Measurements from ENCODE around the gene MAPK8IP2.

The MAPK8IP2 gene

DNA sequence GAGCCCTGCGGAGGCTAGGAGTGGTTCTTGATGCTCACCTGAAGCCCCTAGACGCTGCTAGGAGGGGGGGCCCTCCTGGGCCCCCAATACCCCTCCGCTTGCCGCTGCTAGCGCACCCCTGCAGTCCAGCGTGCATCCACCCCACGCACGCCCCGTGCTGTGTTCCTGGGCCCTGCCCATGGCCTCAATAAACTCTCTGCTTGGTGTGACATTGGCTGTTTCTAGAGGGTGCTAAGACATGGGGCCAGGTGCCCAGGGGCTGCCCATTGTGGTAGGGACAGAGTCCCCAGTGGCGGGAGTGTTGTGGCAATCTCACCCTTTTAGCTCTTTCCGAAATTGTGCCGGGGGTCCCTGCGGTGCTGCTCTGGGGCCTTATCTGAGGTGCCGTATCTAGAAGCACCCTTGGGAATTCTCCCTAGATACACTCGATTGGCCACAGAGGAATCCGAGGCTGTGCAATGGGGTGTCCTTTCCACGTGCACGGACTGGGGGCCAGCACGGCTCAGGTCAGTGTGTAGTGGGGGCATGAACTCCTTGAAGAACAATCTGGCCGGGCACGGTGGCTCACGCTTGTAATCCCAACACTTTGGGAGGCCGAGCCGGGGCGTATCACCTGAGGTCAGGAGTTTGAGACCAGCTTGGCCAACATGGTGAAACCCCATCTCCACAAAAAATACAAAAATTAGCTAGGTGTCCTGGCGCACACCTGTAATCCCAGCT, 10.9 kb downstream of the MAPK8IP2 start:
- TF ChIP-seq, protein P1, sequence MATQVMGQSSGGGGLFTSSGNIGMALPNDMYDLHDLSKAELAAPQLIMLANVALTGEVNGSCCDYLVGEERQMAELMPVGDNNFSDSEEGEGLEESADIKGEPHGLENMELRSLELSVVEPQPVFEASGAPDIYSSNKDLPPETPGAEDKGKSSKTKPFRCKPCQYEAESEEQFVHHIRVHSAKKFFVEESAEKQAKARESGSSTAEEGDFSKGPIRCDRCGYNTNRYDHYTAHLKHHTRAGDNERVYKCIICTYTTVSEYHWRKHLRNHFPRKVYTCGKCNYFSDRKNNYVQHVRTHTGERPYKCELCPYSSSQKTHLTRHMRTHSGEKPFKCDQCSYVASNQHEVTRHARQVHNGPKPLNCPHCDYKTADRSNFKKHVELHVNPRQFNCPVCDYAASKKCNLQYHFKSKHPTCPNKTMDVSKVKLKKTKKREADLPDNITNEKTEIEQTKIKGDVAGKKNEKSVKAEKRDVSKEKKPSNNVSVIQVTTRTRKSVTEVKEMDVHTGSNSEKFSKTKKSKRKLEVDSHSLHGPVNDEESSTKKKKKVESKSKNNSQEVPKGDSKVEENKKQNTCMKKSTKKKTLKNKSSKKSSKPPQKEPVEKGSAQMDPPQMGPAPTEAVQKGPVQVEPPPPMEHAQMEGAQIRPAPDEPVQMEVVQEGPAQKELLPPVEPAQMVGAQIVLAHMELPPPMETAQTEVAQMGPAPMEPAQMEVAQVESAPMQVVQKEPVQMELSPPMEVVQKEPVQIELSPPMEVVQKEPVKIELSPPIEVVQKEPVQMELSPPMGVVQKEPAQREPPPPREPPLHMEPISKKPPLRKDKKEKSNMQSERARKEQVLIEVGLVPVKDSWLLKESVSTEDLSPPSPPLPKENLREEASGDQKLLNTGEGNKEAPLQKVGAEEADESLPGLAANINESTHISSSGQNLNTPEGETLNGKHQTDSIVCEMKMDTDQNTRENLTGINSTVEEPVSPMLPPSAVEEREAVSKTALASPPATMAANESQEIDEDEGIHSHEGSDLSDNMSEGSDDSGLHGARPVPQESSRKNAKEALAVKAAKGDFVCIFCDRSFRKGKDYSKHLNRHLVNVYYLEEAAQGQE (IDR thresholded peaks at IDR 0.05; ENCODE audit: insufficient read depth in 1 of 2, low read depth in 2 of 2, low read length in 2 of 2): no peak
- TF ChIP-seq TAF1 (IDR thresholded peaks at IDR 0.05; ENCODE audit: borderline replicate concordance, insufficient read depth, low read length): no peak
- no peak for TF ChIP-seq SIN3A (IDR thresholded peaks at IDR 0.05; ENCODE audit: borderline replicate concordance, insufficient read depth, low read length)
- TF ChIP-seq FOXP2 (optimal IDR thresholded peaks at IDR 0.05; ENCODE audit: borderline replicate concordance, extremely low read depth, extremely low read length, insufficient read depth): no peak
- no peak for TF ChIP-seq POLR2AphosphoS5 (IDR thresholded peaks at IDR 0.05; ENCODE audit: low read depth, low read length)

DNA sequence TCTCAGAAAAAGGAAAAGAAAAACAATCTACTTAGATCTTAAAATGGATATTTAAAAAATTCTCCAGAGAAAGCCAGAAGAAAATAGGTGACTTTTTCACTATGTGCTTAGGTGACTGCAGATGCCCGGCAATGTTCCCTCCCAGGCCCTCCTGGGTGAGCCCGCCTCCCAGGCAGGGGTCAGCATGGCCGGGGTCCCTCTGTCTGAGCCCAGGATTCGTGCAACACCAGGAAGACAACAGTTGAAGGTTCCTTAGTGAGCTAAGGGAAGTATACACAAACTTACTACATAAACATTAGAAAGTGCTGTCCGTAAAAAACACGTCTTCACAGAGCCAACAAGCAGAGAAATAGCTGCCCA, 11.6 kb downstream of the MAPK8IP2 start:
- TF ChIP-seq FOXP2 (optimal IDR thresholded peaks at IDR 0.05; ENCODE audit: borderline replicate concordance, extremely low read depth, extremely low read length, insufficient read depth): no peak

DNA sequence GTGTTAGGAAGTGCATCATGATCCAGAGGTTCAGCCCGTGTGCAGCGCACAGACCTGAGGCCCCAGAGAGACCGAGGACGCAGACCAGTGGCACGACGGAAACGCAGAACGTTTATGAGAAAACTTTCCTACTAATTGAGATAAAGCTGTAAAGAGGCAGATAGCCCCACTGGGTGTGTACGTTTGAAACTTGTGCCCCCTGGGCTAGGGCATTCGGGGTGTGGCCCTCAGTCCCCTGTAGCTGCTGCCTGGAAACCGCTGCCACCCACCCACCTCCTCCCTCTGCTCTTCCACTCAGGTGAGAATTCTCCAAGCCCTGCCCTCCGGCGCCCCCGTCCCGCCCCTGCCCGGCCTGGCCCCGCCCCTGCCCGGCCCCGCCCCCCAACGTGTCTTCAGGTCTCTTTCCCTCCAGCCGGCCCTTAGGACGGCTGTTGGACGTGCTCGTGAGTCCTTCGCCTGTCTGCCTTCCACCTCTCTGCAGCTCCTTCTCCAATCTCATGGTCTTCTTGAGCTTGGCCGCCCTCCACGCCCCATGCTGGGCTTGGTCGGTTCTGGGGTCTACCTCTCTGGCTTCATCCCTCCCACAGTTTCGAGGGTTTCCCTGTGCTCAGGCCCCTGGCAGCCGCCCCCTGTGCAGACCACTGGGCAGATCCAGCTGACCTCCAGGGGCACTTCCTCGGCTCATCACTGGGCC, 12.1 kb downstream of the MAPK8IP2 start:
- TF ChIP-seq TAF1 (IDR thresholded peaks at IDR 0.05; ENCODE audit: borderline replicate concordance, insufficient read depth, low read length) (no peak), POLR2AphosphoS5 (IDR thresholded peaks at IDR 0.05; ENCODE audit: low read depth, low read length) (no peak), FOXP2 (optimal IDR thresholded peaks at IDR 0.05; ENCODE audit: borderline replicate concordance, extremely low read depth, extremely low read length, insufficient read depth) (no peak), SIN3A (IDR thresholded peaks at IDR 0.05; ENCODE audit: borderline replicate concordance, insufficient read depth, low read length) (no peak)
- TF ChIP-seq, protein P1 (IDR thresholded peaks at IDR 0.05; ENCODE audit: insufficient read depth in 1 of 2, low read depth in 2 of 2, low read length in 2 of 2): no peak

DNA sequence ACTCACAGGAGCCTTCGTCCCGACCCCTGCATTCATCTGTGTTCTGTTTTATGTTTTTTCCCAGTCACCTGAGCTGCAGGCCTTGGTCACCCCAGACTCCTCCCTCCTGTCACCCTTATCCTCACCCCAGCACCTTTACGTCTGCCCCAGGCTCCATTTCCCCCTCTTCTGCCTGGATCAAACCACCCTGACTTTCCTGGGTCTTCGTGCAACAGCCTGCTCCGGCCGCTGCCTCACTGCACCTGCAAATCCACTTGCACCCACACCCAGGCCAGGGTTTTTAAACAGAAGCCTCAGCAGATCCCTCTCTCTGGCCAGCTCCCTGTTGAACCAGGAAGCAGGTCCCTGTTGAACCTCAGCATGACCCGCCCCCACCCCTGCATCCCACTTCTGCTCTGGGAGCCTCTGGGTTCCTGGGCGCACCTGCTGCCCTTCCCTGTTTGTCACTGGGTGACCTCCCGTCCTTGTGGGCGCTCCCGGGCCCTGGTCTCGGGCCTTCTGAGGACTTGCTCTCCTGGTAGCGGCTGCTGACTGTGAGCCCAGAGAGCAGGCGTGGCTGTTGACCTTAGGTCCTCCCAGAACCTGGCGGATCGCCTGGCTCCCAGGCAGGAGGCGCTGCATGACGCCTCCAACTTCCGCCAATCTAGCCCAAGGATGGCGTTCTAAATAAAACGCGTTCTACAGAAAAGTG, 12.8 kb downstream of the MAPK8IP2 start:
- no peak for TF ChIP-seq SIN3A (IDR thresholded peaks at IDR 0.05; ENCODE audit: borderline replicate concordance, insufficient read depth, low read length)

DNA sequence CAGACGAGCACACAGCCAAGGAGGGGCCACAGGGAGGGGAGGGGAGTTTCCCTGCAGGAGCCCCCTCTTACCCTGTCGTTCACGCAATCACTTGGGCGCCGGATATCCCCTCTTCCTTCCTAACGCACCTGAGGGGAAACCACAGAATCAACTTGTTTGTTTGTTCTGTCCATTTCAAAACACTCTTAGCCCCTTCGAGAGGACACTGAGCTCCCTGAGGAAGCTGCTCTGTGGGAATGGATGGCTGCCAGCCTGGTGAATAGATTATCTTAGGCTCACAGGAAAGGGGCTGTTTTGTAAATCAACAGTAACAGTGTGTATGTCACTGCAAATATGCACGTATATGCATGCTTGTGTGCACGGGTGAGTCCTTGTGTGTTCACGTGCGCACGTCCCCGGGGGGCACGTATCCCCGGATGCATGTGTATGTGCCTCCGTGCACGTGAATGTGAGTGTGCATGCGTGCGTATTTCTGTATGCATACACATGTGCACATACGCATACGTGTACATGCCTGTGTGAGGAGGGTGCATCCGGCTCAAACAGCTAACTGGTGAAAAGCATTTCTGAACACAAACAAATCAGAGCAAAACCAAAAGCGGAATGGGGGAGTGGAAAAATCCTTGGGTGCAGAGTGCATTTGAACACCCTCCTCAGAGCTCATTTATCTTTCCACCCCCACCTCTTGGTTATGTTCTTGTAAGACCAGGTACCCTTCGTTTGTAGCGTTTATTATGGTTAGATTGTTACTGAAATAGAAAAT, 20.2 kb downstream of the MAPK8IP2 start:
- TF ChIP-seq, protein P1 (IDR thresholded peaks at IDR 0.05; ENCODE audit: insufficient read depth in 1 of 2, low read depth in 2 of 2, low read length in 2 of 2): 0 out of 4 replicates have a peak, but pooled peaks of 1 of the 2 experiments have one; percentile 2
- TF ChIP-seq SIN3A (IDR thresholded peaks at IDR 0.05; ENCODE audit: borderline replicate concordance, insufficient read depth, low read length): no peak
- TF ChIP-seq POLR2AphosphoS5 (IDR thresholded peaks at IDR 0.05; ENCODE audit: low read depth, low read length): no peak
- no peak for TF ChIP-seq FOXP2 (optimal IDR thresholded peaks at IDR 0.05; ENCODE audit: borderline replicate concordance, extremely low read depth, extremely low read length, insufficient read depth)
- no peak for TF ChIP-seq TAF1 (IDR thresholded peaks at IDR 0.05; ENCODE audit: borderline replicate concordance, insufficient read depth, low read length)
